DMS 273 treated with DMSO at 0.1 percent for 48 hours (cell line): ENCODE results near the gene PITPNC1.
A peak's percentile ranks its signal among the peaks of the same experiment; 100 is the strongest.
"Not testable (repeated sequence)": the region's sequence is repeated elsewhere in the genome, so short reads cannot be mapped to it uniquely, and the experiment has no call there.

Experiments
- DNase-seq: peaks from one replicate; lab custom pipeline; 2025; lab: John Stamatoyannopoulos, UW

The PITPNC1 gene

DNA sequence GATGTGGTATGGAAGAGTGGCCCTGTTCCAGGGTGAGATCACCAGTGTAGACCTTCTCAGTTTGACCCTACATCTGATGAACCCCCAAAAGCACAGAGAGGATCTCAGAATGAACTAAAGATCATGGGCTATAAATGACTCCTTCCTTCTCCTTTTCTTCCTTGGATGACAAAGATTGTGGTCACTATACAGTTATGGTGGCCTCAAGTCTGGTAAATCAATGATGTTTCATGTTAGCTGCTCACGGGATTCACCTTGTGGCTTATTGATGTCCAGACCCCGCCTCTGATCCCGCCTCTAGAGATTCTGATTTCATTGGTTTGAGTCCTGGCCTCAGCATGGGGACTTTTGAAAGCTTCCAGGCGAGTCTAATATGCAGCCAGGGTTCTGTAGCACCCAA lies 112.2 kb downstream of the PITPNC1 start:
- no peak for DNase-seq

DNA sequence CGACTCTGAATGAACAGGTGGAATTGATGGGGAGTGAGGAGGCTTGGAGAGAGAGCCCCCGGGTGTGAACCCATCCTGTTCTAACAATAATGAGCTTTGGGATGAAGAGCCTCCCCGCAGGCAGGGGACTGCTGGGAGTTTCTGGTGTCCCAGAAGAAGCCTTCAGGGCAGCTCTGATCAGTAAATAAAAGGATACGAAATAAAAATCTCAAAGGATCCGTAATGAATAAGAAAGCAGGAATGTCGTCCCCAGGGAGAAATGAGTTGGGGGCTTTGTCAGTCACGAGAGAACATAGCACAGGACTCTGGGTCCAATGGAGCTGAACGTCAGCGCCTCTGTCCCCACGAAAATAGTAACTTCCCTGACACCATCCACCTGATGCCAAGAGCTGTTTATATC lies 113.4 kb downstream of the PITPNC1 start:
- DNase-seq: no peak

DNA sequence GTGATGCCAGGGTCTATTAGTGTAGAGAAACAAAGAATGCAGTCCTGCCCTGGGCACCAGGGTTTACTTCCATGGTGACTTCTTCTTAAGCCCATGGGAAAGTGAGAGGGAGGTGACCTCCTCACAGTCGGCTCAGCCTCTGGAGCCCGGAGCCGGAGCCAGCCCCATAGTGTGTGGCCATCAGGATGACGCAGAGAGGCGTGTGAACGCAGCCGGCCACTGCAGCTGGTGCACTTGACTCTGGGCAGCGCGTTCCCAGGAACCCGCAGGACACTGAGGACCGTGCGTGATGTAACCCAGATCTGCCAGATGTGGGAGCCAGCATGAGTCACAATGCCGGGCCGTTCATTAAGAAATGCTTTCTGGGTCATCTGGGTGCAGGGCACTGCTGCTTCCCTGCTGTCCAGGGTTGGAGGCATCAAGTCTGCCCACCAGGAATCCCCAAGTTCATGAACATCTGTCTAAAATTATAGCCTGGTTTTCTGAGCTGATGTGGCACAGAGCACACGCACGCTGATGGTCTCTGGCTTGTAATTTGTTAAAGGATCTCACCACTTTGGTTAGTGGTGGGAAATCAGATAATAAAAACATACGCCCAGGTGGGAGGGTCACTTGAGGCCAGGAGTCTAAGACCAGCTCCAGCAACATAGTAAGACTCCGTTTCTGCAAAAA lies 114.1 kb downstream of the PITPNC1 start:
- DNase-seq: no peak

DNA sequence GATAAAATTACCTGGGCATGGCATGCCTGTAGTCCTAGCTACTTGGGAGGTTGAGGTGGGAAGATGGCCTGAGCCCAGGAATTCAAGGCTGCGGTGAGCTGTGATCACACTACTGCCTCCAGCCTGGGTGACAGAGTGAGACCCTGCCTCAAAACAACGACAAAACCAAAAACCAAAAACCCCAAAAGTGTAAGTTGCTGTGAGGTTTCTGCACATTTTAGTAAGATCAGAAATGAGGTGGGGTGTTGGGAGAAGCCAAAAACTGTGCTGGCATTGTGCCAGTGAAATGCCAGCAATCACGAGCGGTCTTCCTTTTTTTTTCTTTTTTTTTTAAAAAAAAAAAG lies 114.6 kb downstream of the PITPNC1 start:
- DNase-seq: no peak

DNA sequence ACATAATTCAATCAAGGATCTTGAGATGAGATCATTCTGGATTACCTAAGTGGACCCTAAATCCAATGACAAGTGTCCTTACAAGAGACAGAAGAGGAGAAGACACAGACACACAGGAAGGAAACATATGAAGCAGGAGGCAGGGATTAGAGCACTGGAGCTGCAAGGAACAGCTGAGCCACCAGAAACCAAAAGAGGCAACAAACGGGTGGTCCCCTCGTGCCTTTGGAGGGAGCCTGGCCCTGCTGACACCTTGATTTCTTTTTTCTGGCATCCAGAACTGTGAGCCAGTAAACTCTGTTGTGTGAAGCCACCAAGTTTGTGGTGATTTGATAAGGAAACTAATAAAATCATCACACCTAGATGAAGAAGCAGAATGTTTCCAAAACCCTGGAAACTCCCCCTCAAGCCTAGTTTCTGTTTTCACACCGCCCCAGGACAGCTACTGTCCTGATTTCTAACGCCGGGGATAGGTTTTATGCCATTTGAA lies 115.2 kb downstream of the PITPNC1 start:
- DNase-seq: no peak

DNA sequence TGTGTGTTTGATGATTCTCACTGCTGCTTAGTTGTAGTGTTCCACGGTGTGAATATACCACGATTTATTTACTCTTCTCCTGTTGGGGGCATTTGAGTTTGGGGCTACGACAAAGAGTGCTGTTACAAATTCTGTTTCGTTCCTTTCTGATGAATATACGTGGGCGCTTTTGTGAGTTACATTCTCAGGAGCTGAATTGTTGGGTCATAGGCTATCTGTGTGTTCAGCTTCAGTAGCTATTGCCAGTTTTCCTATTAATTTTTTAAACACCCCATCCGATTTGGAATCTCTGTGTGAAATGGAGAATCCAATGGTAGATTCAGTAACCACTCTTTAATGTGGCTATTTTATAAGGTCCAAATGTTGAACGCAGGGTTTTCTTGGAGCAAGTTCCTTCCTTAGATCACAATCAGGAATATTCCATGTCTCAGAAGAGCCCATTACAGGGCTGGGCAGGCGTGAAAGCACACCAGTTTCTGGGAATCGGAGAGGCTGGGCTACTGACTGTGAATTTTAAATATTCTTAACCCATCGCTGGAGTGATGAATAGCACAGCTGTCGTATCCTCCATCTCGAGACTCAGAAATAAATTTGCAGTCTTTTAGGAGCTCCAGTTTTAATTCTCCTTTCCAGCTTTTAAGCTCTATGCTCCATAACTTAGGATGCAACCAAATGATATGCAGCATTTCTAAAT lies 115.9 kb downstream of the PITPNC1 start:
- DNase-seq: peak; percentile 28

DNA sequence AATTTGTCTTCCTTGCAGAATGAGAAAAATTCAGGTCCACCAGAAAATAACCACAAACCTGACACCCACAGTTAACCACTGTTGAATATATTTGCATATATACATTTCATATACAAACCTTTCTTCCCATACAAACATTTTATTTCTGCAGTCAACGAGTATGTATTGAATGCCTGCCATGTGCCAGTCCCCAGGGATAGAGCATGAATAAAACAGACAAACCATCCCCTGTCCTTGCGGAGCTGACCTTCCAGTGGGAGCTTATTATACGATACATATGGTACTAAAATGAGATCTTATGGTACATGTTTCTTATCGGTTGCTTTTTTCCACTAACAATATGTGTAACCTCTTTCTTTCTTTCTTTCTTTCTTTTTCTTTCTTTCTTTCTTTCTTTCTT lies 116.7 kb downstream of the PITPNC1 start:
- no peak for DNase-seq

DNA sequence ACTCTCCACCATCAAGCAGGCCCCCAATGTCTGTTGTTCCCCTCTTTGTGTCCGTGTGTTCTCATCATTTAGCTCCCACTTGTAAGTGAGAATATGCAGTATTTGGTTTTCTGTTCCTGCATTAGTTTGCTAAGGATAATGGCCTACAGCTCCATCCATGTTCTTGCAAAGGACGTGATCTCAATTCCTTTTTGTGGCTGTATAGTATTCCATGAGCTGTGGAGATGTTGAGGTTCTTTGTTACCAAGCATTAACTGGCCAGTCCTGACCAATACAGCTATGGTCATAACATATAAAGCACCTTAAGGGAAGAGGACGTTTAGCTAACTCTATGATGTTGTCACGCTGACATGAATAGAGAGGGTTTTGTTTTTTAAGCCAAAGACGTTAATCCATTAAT lies 118.5 kb downstream of the PITPNC1 start:
- not testable (repeated sequence) for DNase-seq

DNA sequence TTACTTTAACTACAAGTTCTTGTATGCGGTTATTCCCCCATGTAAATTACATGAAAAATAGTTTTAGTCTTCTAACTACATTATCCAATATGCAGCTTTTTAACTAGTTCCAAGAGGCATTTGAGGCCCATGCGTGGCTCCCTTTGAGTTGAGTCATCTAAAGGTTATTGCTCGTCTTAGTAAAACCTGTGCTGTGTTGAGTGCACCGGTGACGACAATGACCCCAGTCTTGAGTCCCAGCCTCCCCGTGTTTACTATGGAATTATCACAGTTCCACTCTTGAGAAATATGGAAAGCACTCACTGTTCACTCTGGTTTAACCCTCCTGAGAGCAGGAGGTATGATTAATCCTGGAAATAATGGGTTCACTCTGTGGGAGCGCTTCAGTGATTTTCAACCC lies 119.2 kb downstream of the PITPNC1 start:
- DNase-seq: no peak

DNA sequence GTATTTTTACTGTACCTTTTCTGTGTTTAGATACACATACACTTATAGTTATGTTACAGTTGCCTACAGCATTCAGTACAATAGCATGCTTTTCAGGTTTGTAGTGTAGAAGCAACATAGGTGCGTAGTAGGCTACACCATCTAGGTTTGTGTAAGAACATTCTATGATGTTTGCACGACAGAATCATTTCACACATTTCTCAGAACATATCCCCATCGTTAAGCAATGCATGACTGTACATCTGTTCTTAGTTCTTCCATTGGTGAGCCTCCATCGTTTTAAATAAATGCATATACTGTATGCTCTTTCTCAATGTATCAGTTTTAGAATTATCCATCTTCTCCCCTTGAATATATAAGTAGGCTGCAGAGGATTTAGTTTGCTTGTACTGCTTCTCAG lies 122.6 kb downstream of the PITPNC1 start:
- no peak for DNase-seq

DNA sequence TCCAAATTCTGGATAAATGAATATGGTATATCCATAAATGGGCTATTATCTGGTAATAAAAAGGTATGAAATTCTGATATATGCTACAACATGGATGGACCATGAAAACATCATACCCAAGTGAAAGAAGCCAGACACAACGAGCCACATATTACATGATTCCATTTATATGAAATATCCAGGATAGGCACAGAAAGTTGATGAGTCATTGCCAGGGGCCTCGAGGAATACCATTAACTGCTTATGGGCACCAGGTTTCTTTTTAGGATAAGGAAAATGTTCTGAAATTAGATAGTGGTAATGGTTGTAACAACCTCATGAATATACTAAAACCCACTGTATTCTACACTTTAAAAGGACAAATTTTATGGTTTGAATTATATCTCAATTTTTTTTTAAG lies 123.2 kb downstream of the PITPNC1 start:
- DNase-seq: no peak

DNA sequence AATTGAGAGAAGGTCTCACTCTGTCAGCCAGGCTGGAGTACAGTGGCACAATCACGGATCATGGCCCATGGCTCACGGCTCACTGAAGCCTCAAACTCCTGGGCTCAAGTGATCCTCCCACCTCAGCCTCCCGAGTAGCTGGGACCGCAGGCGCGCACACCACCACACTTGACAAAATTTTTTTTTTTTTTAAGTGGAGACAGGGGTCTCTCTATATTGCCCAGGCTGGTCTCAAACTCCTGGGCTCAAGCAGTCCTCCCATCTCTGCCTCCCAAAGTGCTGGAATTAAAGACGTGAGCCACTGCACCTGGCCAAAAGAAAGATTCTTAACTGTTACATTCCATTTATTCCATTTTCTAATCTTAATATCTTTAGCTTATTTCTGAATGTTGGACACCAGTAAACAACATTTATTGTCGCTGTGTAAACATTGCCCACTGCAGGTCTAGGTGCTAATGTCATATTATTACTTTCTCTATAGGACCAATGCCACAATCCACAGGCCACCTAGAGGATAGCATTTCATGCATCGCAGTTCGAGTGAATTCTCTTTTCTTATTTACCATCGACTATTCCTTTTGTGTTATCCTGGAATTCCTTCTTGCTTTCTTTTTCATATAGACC lies 123.7 kb downstream of the PITPNC1 start:
- no peak for DNase-seq

DNA sequence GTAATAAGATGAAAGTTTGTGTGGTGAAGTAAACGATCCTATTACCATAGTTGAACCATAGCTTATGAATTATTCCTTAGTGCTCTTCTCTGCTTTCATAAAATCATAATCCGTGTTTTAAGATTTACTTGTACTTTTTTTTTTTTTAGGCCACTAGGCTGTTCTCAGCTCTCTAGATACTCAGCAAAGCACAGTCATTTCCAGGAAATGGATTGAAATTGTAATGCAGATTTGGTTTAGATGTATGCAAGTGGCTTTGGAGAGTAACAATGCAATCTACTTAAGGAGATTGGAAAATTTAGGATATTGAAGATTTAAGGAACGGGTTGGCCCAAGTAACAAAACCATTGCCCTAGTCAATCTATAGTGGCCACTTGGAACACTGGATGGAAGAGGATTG lies 125.1 kb downstream of the PITPNC1 start:
- DNase-seq: no peak

DNA sequence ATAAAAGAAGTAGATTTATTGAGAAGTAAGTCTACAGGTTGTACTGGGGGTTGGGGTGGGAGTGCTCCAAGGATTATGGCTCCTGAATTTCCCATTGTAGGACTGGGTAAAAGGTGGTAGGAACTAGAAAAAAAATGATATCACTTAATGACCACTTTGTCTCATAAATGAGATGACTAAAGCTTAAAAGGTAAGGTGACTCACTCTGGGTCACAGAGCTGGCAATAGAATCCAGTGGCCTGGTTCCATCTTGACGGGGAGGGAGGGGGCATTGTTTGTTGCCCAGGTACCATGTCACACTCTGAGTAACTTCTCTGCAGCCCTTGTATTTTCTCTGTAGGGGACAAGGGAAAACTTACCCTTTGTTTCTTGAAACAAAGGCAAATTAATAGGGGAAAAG lies 126.1 kb downstream of the PITPNC1 start:
- DNase-seq: no peak

DNA sequence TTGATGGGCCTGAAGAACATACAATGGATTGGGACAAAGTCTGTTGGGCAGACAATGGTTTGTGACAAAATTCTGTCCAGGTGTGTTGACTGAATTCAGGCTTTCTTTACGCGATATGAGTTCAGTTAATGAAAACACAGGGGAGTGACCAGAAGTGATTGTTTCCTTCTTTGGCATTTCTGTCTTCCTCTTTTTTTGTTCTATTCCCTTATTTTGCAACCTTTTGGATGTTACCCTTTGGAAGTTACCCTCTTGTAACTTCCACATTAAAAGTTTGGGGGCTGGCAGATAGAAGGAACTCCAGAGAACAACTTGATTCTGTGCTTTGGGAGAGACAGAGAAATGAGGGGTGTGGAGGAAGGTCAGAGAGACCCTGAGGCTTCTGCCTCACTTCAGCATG lies 126.7 kb downstream of the PITPNC1 start:
- no peak for DNase-seq

DNA sequence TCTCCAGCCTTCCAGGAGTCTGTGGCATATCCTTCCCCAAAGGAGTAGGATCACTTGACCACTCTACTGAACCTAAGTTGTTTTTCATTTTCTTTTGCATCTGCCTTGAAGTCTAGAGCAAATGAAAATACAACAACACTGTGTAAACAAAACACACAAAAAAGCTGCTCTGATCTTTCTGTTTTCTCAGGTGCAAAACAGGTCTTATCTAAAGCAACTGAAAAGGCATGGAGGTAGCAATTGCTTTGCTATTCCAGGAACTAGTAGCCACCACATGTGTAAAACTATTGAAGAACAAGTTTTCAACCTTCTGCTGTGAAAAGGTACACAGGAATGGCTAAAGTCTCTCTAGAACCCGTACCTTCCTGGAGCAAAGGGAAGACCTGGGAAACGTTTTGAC lies 127.1 kb downstream of the PITPNC1 start:
- DNase-seq: no peak

DNA sequence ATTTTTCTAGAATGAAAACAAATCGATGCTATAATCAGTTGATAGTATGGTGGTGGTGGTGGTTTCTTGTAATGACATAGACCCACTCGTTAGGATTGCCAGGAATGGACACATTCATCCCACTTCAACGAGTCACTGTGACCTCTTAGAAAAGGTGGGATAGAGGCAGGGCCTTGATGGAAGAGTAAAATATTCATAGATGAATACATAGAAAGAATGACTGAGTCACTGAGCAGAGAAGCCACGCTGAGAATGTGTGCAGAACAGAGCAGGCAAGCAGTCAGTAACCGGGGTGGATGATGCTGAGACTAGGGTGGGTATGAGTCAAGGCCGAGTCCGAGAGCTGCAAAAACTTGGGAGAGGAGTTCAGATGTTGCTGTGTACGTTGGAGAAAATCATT lies 129.9 kb downstream of the PITPNC1 start:
- DNase-seq: no peak

DNA sequence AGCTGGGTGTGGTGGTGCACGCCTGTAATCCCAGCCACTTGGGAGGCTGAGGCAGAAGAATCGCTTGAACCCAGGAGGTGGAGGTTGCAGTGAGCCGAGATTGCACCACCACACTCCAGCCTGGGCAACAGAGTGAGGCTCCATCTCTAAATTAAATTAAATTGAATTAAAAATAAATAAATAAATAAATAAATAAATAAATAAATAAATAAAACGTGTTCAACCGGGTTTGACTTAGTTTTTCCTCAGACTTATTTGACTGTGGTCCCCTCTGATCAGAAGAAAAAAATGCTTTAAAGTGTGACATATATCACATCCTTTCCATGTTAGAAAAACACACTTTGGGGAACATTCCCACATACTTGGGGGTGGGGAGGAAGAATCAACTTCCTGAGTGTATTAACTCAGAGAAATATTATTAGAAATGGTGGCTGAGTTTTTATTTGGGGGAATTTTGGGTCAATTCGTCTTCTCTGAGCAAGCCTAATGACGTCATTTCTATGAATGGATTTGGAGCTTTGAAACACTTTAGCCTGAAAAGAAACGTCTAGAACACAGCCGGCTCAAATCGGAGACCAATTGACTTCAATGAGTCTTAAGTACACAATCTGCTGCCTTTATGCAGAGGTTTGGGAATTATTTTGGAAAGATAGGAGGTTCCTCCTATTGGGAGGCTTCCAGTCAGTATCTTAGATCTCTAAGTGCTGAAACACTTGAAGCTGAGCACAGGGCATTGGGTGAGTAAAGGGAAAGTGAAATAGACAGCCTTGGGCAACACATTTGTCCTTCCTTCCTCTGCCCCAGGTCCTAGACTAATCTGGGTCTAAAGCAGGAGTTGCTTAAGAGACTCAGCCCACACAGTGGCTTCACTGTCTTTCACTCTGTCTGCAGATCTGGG lies 132.6 kb downstream of the PITPNC1 start:
- DNase-seq: no peak

DNA sequence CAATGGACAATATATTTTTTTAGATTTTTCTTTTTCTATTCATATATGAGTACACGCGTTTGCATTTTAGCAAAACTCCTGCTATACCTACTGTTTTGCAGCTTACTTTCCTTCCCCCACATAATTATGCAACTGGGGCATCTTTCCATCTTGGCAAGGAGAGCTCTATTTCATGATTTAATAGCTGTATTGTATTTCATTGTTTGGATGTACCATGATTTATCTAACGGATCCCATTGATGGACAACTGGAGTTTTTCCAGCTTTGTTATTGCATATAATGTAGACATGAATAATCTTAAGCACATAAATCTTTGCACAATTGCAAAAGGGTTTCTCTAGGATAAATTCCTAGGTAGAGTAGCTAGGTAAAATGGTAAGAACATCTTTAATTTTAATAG lies 133.9 kb downstream of the PITPNC1 start:
- DNase-seq: no peak

DNA sequence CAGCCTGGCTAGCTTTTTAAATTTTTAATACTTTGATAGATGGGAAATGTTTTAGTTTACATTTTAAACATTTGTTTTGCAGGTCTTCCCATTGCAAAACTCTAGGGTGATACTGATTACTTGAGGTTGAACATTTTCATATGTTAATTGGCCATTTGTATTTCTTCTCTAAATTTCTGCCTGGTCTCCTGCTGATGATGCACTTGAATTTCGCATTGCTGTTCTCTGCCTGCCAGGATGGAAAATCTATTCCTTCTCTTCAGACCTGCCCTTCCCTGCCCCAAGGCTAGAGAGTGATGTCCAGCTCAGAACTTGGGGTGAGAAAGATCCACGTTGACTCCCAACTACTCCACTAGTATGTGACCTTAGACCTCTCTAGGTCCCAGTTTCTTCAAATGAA lies 134.7 kb downstream of the PITPNC1 start:
- DNase-seq: no peak

DNA sequence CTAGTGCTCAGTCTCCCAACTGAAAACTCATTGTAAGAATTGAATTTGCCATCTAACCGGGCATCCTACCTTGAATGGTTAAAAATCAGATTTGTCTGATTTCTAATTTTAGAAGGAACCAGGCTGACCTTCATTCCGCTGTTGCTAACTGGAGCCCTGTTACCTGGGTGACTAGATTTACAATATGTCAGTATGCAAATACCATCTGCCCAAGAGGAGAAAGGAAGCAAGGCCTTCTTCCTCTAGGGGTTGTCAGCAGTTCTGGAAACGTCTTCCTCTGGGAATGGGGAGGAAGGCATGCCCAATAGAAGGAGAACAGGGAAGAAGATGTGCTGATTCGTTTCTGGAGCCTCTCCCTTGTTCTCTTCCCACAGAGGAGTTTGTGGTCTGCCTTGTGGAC lies 137.9 kb downstream of the PITPNC1 start:
- peak; percentile 72 for DNase-seq

DNA sequence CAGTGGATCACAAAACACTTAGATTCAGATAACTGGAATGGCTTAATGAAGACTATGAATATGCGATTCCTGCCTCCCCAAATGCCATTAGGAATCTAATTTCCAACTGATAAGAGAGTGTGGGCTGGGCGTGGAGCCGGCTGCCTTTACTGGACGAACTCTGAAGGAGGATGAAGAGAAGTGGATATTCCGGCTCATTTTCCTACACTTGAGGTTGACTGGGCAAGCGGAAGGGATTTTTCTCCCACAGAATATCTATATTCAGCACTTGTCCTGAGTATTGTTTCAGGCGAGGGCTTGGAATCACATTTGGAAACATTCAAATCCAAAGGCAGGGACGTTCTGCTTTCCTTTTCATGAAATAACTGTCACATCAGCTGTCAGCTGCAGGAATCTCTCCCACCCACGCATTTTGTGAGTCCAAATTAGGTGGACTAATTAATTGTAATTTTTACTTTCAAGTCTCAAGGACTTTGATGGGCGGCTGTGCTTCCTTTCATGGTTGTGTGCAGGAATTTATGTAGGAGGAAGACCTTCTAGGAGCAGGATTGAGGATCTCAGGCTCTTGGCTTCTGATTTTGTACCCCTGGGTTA lies 138.5 kb downstream of the PITPNC1 start:
- no peak for DNase-seq
